Ishikawa (cell line): ENCODE measurements around the gene GAB1.

Experiments used
- CEBPB ChIP-seq: IDR thresholded peaks from 2 replicates; pipeline ENCODE4 v1.6.1; 2012
- CREB1 ChIP-seq: IDR thresholded peaks from 2 replicates; pipeline ENCODE4 v1.6.1; 2012; ENCODE audit warnings: low read depth
- EGR1 ChIP-seq: IDR thresholded peaks from 2 replicates; pipeline ENCODE4 v1.6.1; 2012
- EP300 ChIP-seq: IDR thresholded peaks from 2 replicates; pipeline ENCODE4 v1.6.1; 2012; ENCODE audit warnings: borderline replicate concordance
- FOXM1 ChIP-seq: IDR thresholded peaks from 2 replicates; pipeline ENCODE4 v1.6.1; 2012; ENCODE audit warnings: low read depth, borderline replicate concordance
- MAX ChIP-seq: IDR thresholded peaks from 2 replicates; pipeline ENCODE4 v1.6.1; 2012
- NFIC ChIP-seq: IDR thresholded peaks from 2 replicates; pipeline ENCODE4 v1.6.1; 2012
- RAD21 ChIP-seq: IDR thresholded peaks from 2 replicates; pipeline ENCODE4 v1.6.1; 2012; ENCODE audit warnings: low read depth
- REST ChIP-seq: IDR thresholded peaks from 2 replicates; pipeline ENCODE4 v1.6.1; 2012; ENCODE audit warnings: low read depth, mild to moderate bottlenecking
- TAF1 ChIP-seq: IDR thresholded peaks from 2 replicates; pipeline ENCODE4 v1.6.1; 2012; ENCODE audit warnings: low read depth, mild to moderate bottlenecking
- TCF12 ChIP-seq: IDR thresholded peaks from 2 replicates; pipeline ENCODE4 v1.6.1; 2012; ENCODE audit warnings: low read depth
- TEAD4 ChIP-seq: IDR thresholded peaks from 2 replicates; pipeline ENCODE4 v1.6.1; 2012
- USF1 ChIP-seq: IDR thresholded peaks from 2 replicates; pipeline ENCODE4 v1.6.1; 2012
- YY1 ChIP-seq: IDR thresholded peaks from 2 replicates; pipeline ENCODE4 v1.6.1; 2012; ENCODE audit warnings: low read depth
- ZBTB7A ChIP-seq: IDR thresholded peaks from 2 replicates; pipeline ENCODE4 v1.6.1; 2012; ENCODE audit warnings: low read depth

GAB1 gene

GRCh38 chr4:143397887-143398286 is 61.2 kb downstream of the GAB1 start:
- TF ChIP-seq MAX = no peak
- TF ChIP-seq CREB1 = no peak
- no peak for TF ChIP-seq EGR1
- TF ChIP-seq YY1 = no peak
- no peak for TF ChIP-seq NFIC
- TF ChIP-seq EP300 = no peak
- TF ChIP-seq REST = no peak
- no peak for TF ChIP-seq RAD21
- no peak for TF ChIP-seq ZBTB7A
- TF ChIP-seq TEAD4 = no peak
- TF ChIP-seq FOXM1 = no peak
- TF ChIP-seq TAF1 = no peak
- TF ChIP-seq CEBPB = no peak
- TF ChIP-seq USF1 = no peak
- TF ChIP-seq TCF12 = no peak

GRCh38 chr4:143399113-143399949 is 62.7 kb downstream of the GAB1 start:
- 0 out of 2 replicates have a peak, but pooled peaks have one; percentile 23 for TF ChIP-seq NFIC
- TF ChIP-seq ZBTB7A = no peak
- peak; percentile 71; the same call in 1 of the 2 replicates for TF ChIP-seq FOXM1
- TF ChIP-seq MAX = peak; percentile 46; the same call in 1 of the 2 replicates
- no peak for TF ChIP-seq USF1
- TF ChIP-seq RAD21 = peak; percentile 57

- TF ChIP-seq TAF1 (no peak), YY1 (no peak), TEAD4 (no peak), NFIC (no peak), RAD21 (no peak), EGR1 (no peak), CREB1 (no peak), TCF12 (no peak), USF1 (no peak), MAX (no peak), CEBPB (no peak), EP300 (no peak), REST (no peak), ZBTB7A (no peak), FOXM1 (no peak)
These were observed 63.4 kb downstream of the GAB1 start for GRCh38 chr4:143400082-143400481.

GRCh38 chr4:143402776-143403552 is 66.3 kb downstream of the GAB1 start:
- TF ChIP-seq CREB1 (no peak), FOXM1 (no peak), MAX (no peak), TAF1 (no peak), RAD21 (no peak), EP300 (no peak), EGR1 (no peak), YY1 (no peak), CEBPB (no peak), TEAD4 (no peak), TCF12 (no peak), REST (no peak), NFIC (no peak), ZBTB7A (no peak), USF1 (no peak)
